Naive thymus-derived CD4-positive, alpha-beta T cell (primary cell): ENCODE measurements around the gene IFNL4. TPM values are rescaled to one million over a fixed set of nuclear protein-coding genes. Genes with fewer than 3 reads are reported as not detected.
"Not testable (repeated sequence)": the region's sequence is repeated elsewhere in the genome, so short reads cannot be mapped to it uniquely, and the experiment has no call there.

Experiments
- ATAC-seq: fragments of 150-1000 bp; cut with Tn5 transposase; 2 replicates; pipeline ENCODE4 v1.10.0; 2021; ENCODE audit warnings: mild to moderate bottlenecking, moderate library complexity
- CTCF ChIA-PET: fragments of 350-600 bp; sonication (Branson Sonifier 250); formaldehyde crosslinking; loops from one replicate; lab custom pipeline; 2021; ENCODE audit warnings: antibody characterized with exemption; lab: Charles Lee
- POLR2A ChIA-PET: fragments of 350-600 bp; sonication (Branson Sonifier 250); formaldehyde crosslinking; loops from one replicate; lab custom pipeline; 2021; ENCODE audit warnings: antibody characterized with exemption, inconsistent platforms; lab: Charles Lee
- DNase-seq, 9 donors: peaks; one replicate each; pipeline versions ENCODE4 v3.0.0 to v3.0.0-alpha.2; 2020 to 2022; ENCODE audit warnings: mixed read lengths in 1 of 9
- H3K27ac ChIP-seq: one replicate; pipeline ENCODE4 v1.7.0; 2013; ENCODE audit warnings: mild to moderate bottlenecking, low read depth, low read length, moderate library complexity
- H3K27me3 ChIP-seq, 2 donors: one replicate each; pipeline ENCODE4 v1.7.0; 2013; ENCODE audit warnings: low read length in 2 of 2, mild to moderate bottlenecking in 2 of 2, moderate library complexity in 2 of 2; ENCODE audit not compliant: control insufficient read depth in 2 of 2, insufficient read depth in 2 of 2
- H3K36me3 ChIP-seq, 3 experiments: 1 replicate in 2 of 3; 2 replicates in 1 of 3; pipeline ENCODE4 v1.7.0; 2013; ENCODE audit warnings: low read length in 3 of 3, mild to moderate bottlenecking in 3 of 3, moderate library complexity in 1 of 3; ENCODE audit not compliant: insufficient read depth in 3 of 3, control insufficient read depth in 2 of 3
- H3K4me1 ChIP-seq, 2 donors: one replicate each; pipeline ENCODE4 v1.7.0; 2013; ENCODE audit warnings: low read length in 2 of 2, mild to moderate bottlenecking in 2 of 2, moderate library complexity in 1 of 2; ENCODE audit not compliant: control insufficient read depth in 2 of 2, insufficient read depth in 2 of 2
- H3K4me3 ChIP-seq: 2 replicates; pipeline ENCODE4 v1.7.0; 2013; ENCODE audit warnings: mild to moderate bottlenecking, low read length
- H3K9me3 ChIP-seq, 3 experiments: 1 replicate in 2 of 3; 2 replicates in 1 of 3; pipeline ENCODE4 v1.7.0; 2013; ENCODE audit warnings: low read length in 3 of 3; ENCODE audit not compliant: control insufficient read depth in 2 of 3
- H3K27ac Mint-ChIP-seq, 9 donors: one replicate each; pipeline ENCODE4 v1.8.0; 2020 to 2022; ENCODE audit warnings: mixed read lengths in 9 of 9, mild to moderate bottlenecking in 8 of 9, moderate library complexity in 5 of 9, inconsistent platforms in 2 of 9
- H3K27me3 Mint-ChIP-seq, 5 donors: one replicate each; pipeline ENCODE4 v1.8.0; 2021 to 2022; ENCODE audit warnings: mixed read lengths in 5 of 5, mild to moderate bottlenecking in 1 of 5
- H3K36me3 Mint-ChIP-seq, 5 donors: one replicate each; pipeline ENCODE4 v1.8.0; 2020 to 2022; ENCODE audit warnings: mixed read lengths in 5 of 5, mild to moderate bottlenecking in 3 of 5, inconsistent platforms in 1 of 5
- H3K4me1 Mint-ChIP-seq, 7 donors: one replicate each; pipeline ENCODE4 v1.8.0; 2020 to 2022; ENCODE audit warnings: mixed read lengths in 7 of 7, mild to moderate bottlenecking in 3 of 7, inconsistent platforms in 1 of 7
- H3K4me3 Mint-ChIP-seq, 10 donors: one replicate each; pipeline ENCODE4 v1.8.0; 2020 to 2022; ENCODE audit warnings: mild to moderate bottlenecking in 10 of 10, mixed read lengths in 10 of 10, moderate library complexity in 6 of 10, inconsistent platforms in 2 of 10
- H3K9me3 Mint-ChIP-seq, 11 donors: one replicate each; pipeline ENCODE4 v1.8.0; 2020 to 2022; ENCODE audit warnings: mixed read lengths in 11 of 11, mild to moderate bottlenecking in 4 of 11, inconsistent platforms in 1 of 11, moderate library complexity in 1 of 11
- intact Hi-C, 2 donors: fragments of 100-400 bp; cut with micrococcal nuclease; formaldehyde crosslinking; loops; one replicate each; pipeline ENCODE4 v1.15.1; 2023
- polyA plus RNA-seq, 2 donors: library from polyadenylated mRNA; unstranded; fragments of 300-500 nt; fragmentation: Illumina TruSeq; gene quantifications; one replicate each; pipeline ENCODE4 v1.2.3, GENCODE V29; 2021
- total RNA-seq, 6 experiments: library from RNA in 5 of 6; stranded (reverse) in 5 of 6; gene quantifications; 1 replicate in 5 of 6; 2 replicates in 1 of 6; pipeline ENCODE4 v1.2.3 and lab custom pipeline; 2021 to 2026

Gene IFNL4
- total and polyA plus RNA-seq, 7 experiments from 2014 or later, result not detected

GRCh38 chr19:39282021-39282420 is 33.4 kb upstream of the IFNL4 start:
- no peaks in the 10 kb centered on the region for H3K36me3 ChIP-seq
- H3K27me3 ChIP-seq, result no peaks in the 10 kb centered on the region
- Mint-ChIP-seq H3K4me3 (no peak overlapping the region), H3K4me1 (peaks cover 0 to 2% (median 0%) of the 10 kb centered on the region in 7 donors), H3K27me3 (peaks cover 0 to 25% (median 0%) of the 10 kb centered on the region in 5 donors), H3K27ac (no peak overlapping the region), H3K9me3 (peaks cover 0 to 34% (median 8%) of the 10 kb centered on the region in 11 donors), H3K36me3 (peaks cover 0 to 4% (median 0%) of the 10 kb centered on the region in 5 donors)
- no peaks in the 10 kb centered on the region for H3K4me1 ChIP-seq
- intact Hi-C loops, result no loop called here
- DNase-seq (no peak), ATAC-seq (no peak)
- no peak overlapping the region for H3K4me3 ChIP-seq
- no peak overlapping the region for H3K27ac ChIP-seq
- ChIA-PET CTCF (no interaction called here), POLR2A (no interaction called here)
- H3K9me3 ChIP-seq, result no peaks in the 10 kb centered on the region

- DNase-seq (no peak), ATAC-seq (no peak)
- Mint-ChIP-seq H3K9me3 (peaks cover 0 to 18% (median 5%) of the 10 kb centered on the region in 11 donors), H3K4me1 (peaks cover 0 to 2% (median 0%) of the 10 kb centered on the region in 7 donors), H3K4me3 (no peak overlapping the region), H3K36me3 (no peaks in the 10 kb centered on the region), H3K27ac (no peak overlapping the region), H3K27me3 (peaks cover 0 to 14% (median 0%) of the 10 kb centered on the region in 5 donors)
- Histone ChIP-seq H3K36me3 (no peaks in the 10 kb centered on the region), H3K27ac (no peak overlapping the region), H3K4me3 (no peak overlapping the region), H3K9me3 (no peaks in the 10 kb centered on the region), H3K27me3 (no peaks in the 10 kb centered on the region), H3K4me1 (no peaks in the 10 kb centered on the region)
- CTCF ChIA-PET, result no interaction called here
- POLR2A ChIA-PET, result no interaction called here
- intact Hi-C loops, result no loop called here
Measured at GRCh38 chr19:39277598-39277997, 28.9 kb upstream of the IFNL4 start.

- H3K36me3 ChIP-seq, result no peaks in the 10 kb centered on the region
- peaks cover 0 to 14% (median 0%) of the 10 kb centered on the region in 5 donors for H3K27me3 Mint-ChIP-seq
- peaks cover 0 to 2% (median 0%) of the 10 kb centered on the region in 7 donors for H3K4me1 Mint-ChIP-seq
- no peak overlapping the region for H3K27ac ChIP-seq
- no peaks in the 10 kb centered on the region for H3K36me3 Mint-ChIP-seq
- no peaks in the 10 kb centered on the region for H3K27me3 ChIP-seq
- intact Hi-C loops, result no loop called here
- no peak for ATAC-seq
- peaks cover 0 to 9% (median under 1%) of the 10 kb centered on the region in 11 donors for H3K9me3 Mint-ChIP-seq
- no peak for DNase-seq
- H3K4me3 ChIP-seq, result no peak overlapping the region
- ChIA-PET POLR2A (no interaction called here), CTCF (no interaction called here)
- H3K4me1 ChIP-seq, result no peaks in the 10 kb centered on the region
- no peaks in the 10 kb centered on the region for H3K9me3 ChIP-seq
- H3K4me3 Mint-ChIP-seq, result no peak overlapping the region
- no peak overlapping the region for H3K27ac Mint-ChIP-seq
Measured at GRCh38 chr19:39276740-39277139, 28.1 kb upstream of the IFNL4 start.

- peak overlapping the region in 1 of 10 donors; percentile 27 for H3K4me3 Mint-ChIP-seq
- Histone ChIP-seq H3K9me3 (no peaks in the 10 kb centered on the region), H3K27ac (no peak overlapping the region), H3K36me3 (no peaks in the 10 kb centered on the region), H3K4me3 (no peak overlapping the region), H3K27me3 (no peaks in the 10 kb centered on the region), H3K4me1 (no peaks in the 10 kb centered on the region)
- H3K4me1 Mint-ChIP-seq, result peaks cover 0 to 2% (median 0%) of the 10 kb centered on the region in 7 donors
- peaks cover 0 to 2% (median 0%) of the 10 kb centered on the region in 11 donors for H3K9me3 Mint-ChIP-seq
- CTCF ChIA-PET, result no interaction called here
- no peak overlapping the region for H3K27ac Mint-ChIP-seq
- peaks cover 0 to 21% (median 2%) of the 10 kb centered on the region in 5 donors for H3K27me3 Mint-ChIP-seq
- ATAC-seq (no peak), DNase-seq (no peak)
- POLR2A ChIA-PET, result interaction anchor here (1.1 kb wide), 1 partner anchor 38 kb away, joined by 4 read pairs; no protein-coding TSS in a partner anchor
- intact Hi-C loops, result no loop called here
- no peaks in the 10 kb centered on the region for H3K36me3 Mint-ChIP-seq
Measured at GRCh38 chr19:39275578-39275977, 26.9 kb upstream of the IFNL4 start.

- CTCF ChIA-PET, H3K9me3 Mint-ChIP-seq, intact Hi-C loops, H3K4me3 Mint-ChIP-seq, DNase-seq, H3K4me1 Mint-ChIP-seq, H3K27me3 ChIP-seq, H3K36me3 ChIP-seq, H3K4me1 ChIP-seq, H3K4me3 ChIP-seq, POLR2A ChIA-PET, H3K27ac ChIP-seq, ATAC-seq, H3K36me3 Mint-ChIP-seq, H3K9me3 ChIP-seq: not testable (repeated sequence)
- Mint-ChIP-seq H3K27me3 (peaks cover 0 to 20% (median 9%) of the 10 kb centered on the region in 5 donors), H3K27ac (peak overlapping the region in 1 of 9 donors; percentile 23)
Measured at GRCh38 chr19:39273859-39274258, 25.2 kb upstream of the IFNL4 start.

GRCh38 chr19:39270036-39270871 is 21.6 kb upstream of the IFNL4 start:
- CTCF ChIA-PET, result no interaction called here
- Histone ChIP-seq H3K27ac (no peak overlapping the region), H3K9me3 (no peaks in the 10 kb centered on the region), H3K4me3 (no peak overlapping the region), H3K27me3 (no peaks in the 10 kb centered on the region), H3K36me3 (no peaks in the 10 kb centered on the region), H3K4me1 (no peaks in the 10 kb centered on the region)
- ATAC-seq (no peak), DNase-seq (no peak)
- intact Hi-C loops, result no loop called here
- no peak overlapping the region for H3K27ac Mint-ChIP-seq
- no peaks in the 10 kb centered on the region for H3K9me3 Mint-ChIP-seq
- peaks cover 6 to 19% (median 13%) of the 10 kb centered on the region in 5 donors for H3K27me3 Mint-ChIP-seq
- no peak overlapping the region for H3K4me3 Mint-ChIP-seq
- no peaks in the 10 kb centered on the region for H3K36me3 Mint-ChIP-seq
- POLR2A ChIA-PET, result no interaction called here
- H3K4me1 Mint-ChIP-seq, result peaks cover 0 to 4% (median 0%) of the 10 kb centered on the region in 7 donors

GRCh38 chr19:39269369-39269768 is 20.7 kb upstream of the IFNL4 start:
- H3K4me1 ChIP-seq, H3K27ac ChIP-seq, H3K27me3 ChIP-seq, H3K4me3 ChIP-seq, H3K9me3 ChIP-seq, H3K4me1 Mint-ChIP-seq, DNase-seq, CTCF ChIA-PET, intact Hi-C loops, ATAC-seq, H3K4me3 Mint-ChIP-seq, H3K36me3 ChIP-seq, H3K36me3 Mint-ChIP-seq, POLR2A ChIA-PET, H3K9me3 Mint-ChIP-seq, H3K27ac Mint-ChIP-seq: not testable (repeated sequence)
- peaks cover 6 to 25% (median 13%) of the 10 kb centered on the region in 5 donors for H3K27me3 Mint-ChIP-seq
